MCF 10A (cell line): ENCODE data around the gene ZWILCH. TPM values are rescaled to one million over a fixed set of nuclear protein-coding genes. Genes with fewer than 3 reads are reported as not detected.

Experiments used
- BruUV-seq: library from RNA; stranded (reverse); fragments of 400-500 nt; replicated peaks from 2 replicates; lab custom pipeline; 2021; lab: Mats Ljungman, UMichigan
- CTCF ChIA-PET: fragments of 300-600 bp; sonication (Branson Sonifier 250); formaldehyde crosslinking; extraction: SDS; loops from one replicate; lab custom pipeline; 2021; ENCODE audit warnings: antibody characterized with exemption, inconsistent platforms; lab: Yijun Ruan, JAX
- POLR2A ChIA-PET: fragments of 300-600, 350-650 bp; sonication (Branson Sonifier 250); formaldehyde crosslinking; extraction: SDS; loops from one replicate; lab custom pipeline; 2020; ENCODE audit warnings: antibody characterized with exemption, inconsistent platforms; lab: Yijun Ruan, JAX
- DNase-seq: peaks from one replicate; pipeline ENCODE4 v3.0.0-alpha.2; 2018; ENCODE audit not compliant: unreplicated experiment
- H3K27ac Mint-ChIP-seq: one replicate; pipeline ENCODE4 v1.8.0; 2022; ENCODE audit warnings: mild to moderate bottlenecking, low read depth, mixed read lengths; ENCODE audit not compliant: unreplicated experiment
- H3K27me3 Mint-ChIP-seq: one replicate; pipeline ENCODE4 v1.8.0; 2022; ENCODE audit warnings: mixed read lengths; ENCODE audit not compliant: insufficient read depth, unreplicated experiment
- H3K36me3 Mint-ChIP-seq: one replicate; pipeline ENCODE4 v1.8.0; 2022; ENCODE audit warnings: mild to moderate bottlenecking, moderate library complexity, mixed read lengths; ENCODE audit not compliant: insufficient read depth, unreplicated experiment
- H3K4me1 Mint-ChIP-seq: one replicate; pipeline ENCODE4 v1.8.0; 2022; ENCODE audit warnings: mixed read lengths; ENCODE audit not compliant: insufficient read depth, unreplicated experiment
- H3K4me3 Mint-ChIP-seq: one replicate; pipeline ENCODE4 v1.8.0; 2022; ENCODE audit warnings: mild to moderate bottlenecking, moderate library complexity, mixed read lengths; ENCODE audit not compliant: unreplicated experiment
- H3K9me3 Mint-ChIP-seq: one replicate; pipeline ENCODE4 v1.8.0; 2022; ENCODE audit warnings: mixed read lengths; ENCODE audit not compliant: unreplicated experiment
- CTCF ChIP-seq: fragments of 200-600 bp; IDR thresholded peaks from one replicate; pipeline ENCODE4 v1.8.0; 2022; ENCODE audit warnings: antibody characterized with exemption, mild to moderate bottlenecking; ENCODE audit not compliant: unreplicated experiment
- intact Hi-C: fragments of 100-400 bp; cut with micrococcal nuclease; formaldehyde crosslinking; loops from 2 replicates; pipeline ENCODE4 v1.14.1; 2022
- total RNA-seq: library from RNA; stranded (reverse); gene quantifications from 2 replicates; pipeline ENCODE4 v1.2.3, GENCODE V29; 2022

The ZWILCH gene
- total RNA-seq, 1 experiment from 2014 or later, result 27.4 TPM

- Mint-ChIP-seq H3K4me1 (no peaks in the 10 kb centered on the region), H3K27me3 (no peaks in the 10 kb centered on the region), H3K27ac (no peak overlapping the region), H3K4me3 (no peak overlapping the region), H3K9me3 (no peaks in the 10 kb centered on the region), H3K36me3 (peaks cover 40% of the 10 kb centered on the region)
- no peak for DNase-seq
- intact Hi-C loops, result no loop called here
- TF ChIP-seq CTCF, result no peak
- POLR2A ChIA-PET, result interaction anchor here (0.7 to 1.3 kb wide), 2 partner anchors 9 to 18 kb away, joined by 5 to 6 read pairs; partner anchors contain the start of genes RPL4 and ZWILCH
- CTCF ChIA-PET, result interaction anchor here (0.6 kb wide), 1 partner anchor 120 kb away, joined by 3 read pairs; no protein-coding TSS in a partner anchor
- BruUV-seq, result no TSS peak
These were observed 9.5 kb downstream of the ZWILCH start for GRCh38 chr15:66514586-66514985.

- Mint-ChIP-seq H3K4me1 (no peaks in the 10 kb centered on the region), H3K9me3 (no peaks in the 10 kb centered on the region), H3K36me3 (peaks cover 43% of the 10 kb centered on the region), H3K4me3 (no peak overlapping the region), H3K27ac (no peak overlapping the region), H3K27me3 (no peaks in the 10 kb centered on the region)
- intact Hi-C loops, result no loop called here
- CTCF ChIA-PET, result interaction anchor here (0.6 kb wide), 1 partner anchor 1281 kb away, joined by 4 read pairs; no protein-coding TSS in a partner anchor
- POLR2A ChIA-PET, result interaction anchor here (1.0 to 1.3 kb wide), 2 partner anchors 9 to 11 kb away, joined by 4 read pairs; partner anchors contain the start of genes RPL4 and ZWILCH
- TF ChIP-seq CTCF, result no peak
- no TSS peak for BruUV-seq
- DNase-seq, result no peak
These were observed 10.8 kb downstream of the ZWILCH start for GRCh38 chr15:66515901-66516322.

- no peaks in the 10 kb centered on the region for H3K9me3 Mint-ChIP-seq
- no peak for DNase-seq
- TF ChIP-seq CTCF, result no peak
- peaks cover 10% of the 10 kb centered on the region for H3K4me1 Mint-ChIP-seq
- ChIA-PET POLR2A (interaction anchor here (0.6 to 1.3 kb wide), 2 partner anchors 19 to 282 kb away, joined by 3 to 7 read pairs; partner anchors contain the start of genes RPL4 and ZWILCH), CTCF (interaction anchor here (0.7 kb wide), 1 partner anchor 222 kb away, joined by 3 read pairs; no protein-coding TSS in a partner anchor)
- H3K36me3 Mint-ChIP-seq, result peaks cover 21% of the 10 kb centered on the region
- BruUV-seq, result no TSS peak
- H3K4me3 Mint-ChIP-seq, result no peak overlapping the region
- H3K27ac Mint-ChIP-seq, result peak overlapping the region; percentile 73
- intact Hi-C loops, result no loop called here
- no peaks in the 10 kb centered on the region for H3K27me3 Mint-ChIP-seq
These were observed 18.8 kb downstream of the ZWILCH start for GRCh38 chr15:66523926-66524325.

GRCh38 chr15:66524838-66525237 is 19.7 kb downstream of the ZWILCH start:
- Mint-ChIP-seq H3K36me3 (peaks cover 30% of the 10 kb centered on the region), H3K27me3 (no peaks in the 10 kb centered on the region), H3K4me1 (peaks cover 10% of the 10 kb centered on the region), H3K27ac (no peak overlapping the region), H3K9me3 (no peaks in the 10 kb centered on the region), H3K4me3 (no peak overlapping the region)
- CTCF ChIA-PET, result interaction anchor here (0.6 to 1.1 kb wide), 2 partner anchors 31 to 237 kb away, joined by 3 read pairs; no protein-coding TSS in a partner anchor
- intact Hi-C loops, result no loop called here
- TF ChIP-seq CTCF, result no peak
- BruUV-seq, result no TSS peak
- POLR2A ChIA-PET, result interaction anchor here (1.3 kb wide), 1 partner anchor 20 kb away, joined by 7 read pairs; the partner anchor contains the start of genes RPL4 and ZWILCH
- no peak for DNase-seq
